HG03060 (cell line): Measurements from ENCODE around the gene MIA3.
"Not testable (repeated sequence)": the region's sequence is repeated elsewhere in the genome, so short reads cannot be mapped to it uniquely, and the experiment has no call there.

Source experiments
- ATAC-seq: cut with Tn5 transposase; IDR thresholded peaks from one replicate; pipeline ENCODE4 v1.9.1; 2021; ENCODE audit warnings: low read depth, moderate number of reproducible peaks; ENCODE audit not compliant: unreplicated experiment

The MIA3 gene, protein sequence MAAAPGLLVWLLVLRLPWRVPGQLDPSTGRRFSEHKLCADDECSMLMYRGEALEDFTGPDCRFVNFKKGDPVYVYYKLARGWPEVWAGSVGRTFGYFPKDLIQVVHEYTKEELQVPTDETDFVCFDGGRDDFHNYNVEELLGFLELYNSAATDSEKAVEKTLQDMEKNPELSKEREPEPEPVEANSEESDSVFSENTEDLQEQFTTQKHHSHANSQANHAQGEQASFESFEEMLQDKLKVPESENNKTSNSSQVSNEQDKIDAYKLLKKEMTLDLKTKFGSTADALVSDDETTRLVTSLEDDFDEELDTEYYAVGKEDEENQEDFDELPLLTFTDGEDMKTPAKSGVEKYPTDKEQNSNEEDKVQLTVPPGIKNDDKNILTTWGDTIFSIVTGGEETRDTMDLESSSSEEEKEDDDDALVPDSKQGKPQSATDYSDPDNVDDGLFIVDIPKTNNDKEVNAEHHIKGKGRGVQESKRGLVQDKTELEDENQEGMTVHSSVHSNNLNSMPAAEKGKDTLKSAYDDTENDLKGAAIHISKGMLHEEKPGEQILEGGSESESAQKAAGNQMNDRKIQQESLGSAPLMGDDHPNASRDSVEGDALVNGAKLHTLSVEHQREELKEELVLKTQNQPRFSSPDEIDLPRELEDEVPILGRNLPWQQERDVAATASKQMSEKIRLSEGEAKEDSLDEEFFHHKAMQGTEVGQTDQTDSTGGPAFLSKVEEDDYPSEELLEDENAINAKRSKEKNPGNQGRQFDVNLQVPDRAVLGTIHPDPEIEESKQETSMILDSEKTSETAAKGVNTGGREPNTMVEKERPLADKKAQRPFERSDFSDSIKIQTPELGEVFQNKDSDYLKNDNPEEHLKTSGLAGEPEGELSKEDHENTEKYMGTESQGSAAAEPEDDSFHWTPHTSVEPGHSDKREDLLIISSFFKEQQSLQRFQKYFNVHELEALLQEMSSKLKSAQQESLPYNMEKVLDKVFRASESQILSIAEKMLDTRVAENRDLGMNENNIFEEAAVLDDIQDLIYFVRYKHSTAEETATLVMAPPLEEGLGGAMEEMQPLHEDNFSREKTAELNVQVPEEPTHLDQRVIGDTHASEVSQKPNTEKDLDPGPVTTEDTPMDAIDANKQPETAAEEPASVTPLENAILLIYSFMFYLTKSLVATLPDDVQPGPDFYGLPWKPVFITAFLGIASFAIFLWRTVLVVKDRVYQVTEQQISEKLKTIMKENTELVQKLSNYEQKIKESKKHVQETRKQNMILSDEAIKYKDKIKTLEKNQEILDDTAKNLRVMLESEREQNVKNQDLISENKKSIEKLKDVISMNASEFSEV (N-terminal part only)

DNA sequence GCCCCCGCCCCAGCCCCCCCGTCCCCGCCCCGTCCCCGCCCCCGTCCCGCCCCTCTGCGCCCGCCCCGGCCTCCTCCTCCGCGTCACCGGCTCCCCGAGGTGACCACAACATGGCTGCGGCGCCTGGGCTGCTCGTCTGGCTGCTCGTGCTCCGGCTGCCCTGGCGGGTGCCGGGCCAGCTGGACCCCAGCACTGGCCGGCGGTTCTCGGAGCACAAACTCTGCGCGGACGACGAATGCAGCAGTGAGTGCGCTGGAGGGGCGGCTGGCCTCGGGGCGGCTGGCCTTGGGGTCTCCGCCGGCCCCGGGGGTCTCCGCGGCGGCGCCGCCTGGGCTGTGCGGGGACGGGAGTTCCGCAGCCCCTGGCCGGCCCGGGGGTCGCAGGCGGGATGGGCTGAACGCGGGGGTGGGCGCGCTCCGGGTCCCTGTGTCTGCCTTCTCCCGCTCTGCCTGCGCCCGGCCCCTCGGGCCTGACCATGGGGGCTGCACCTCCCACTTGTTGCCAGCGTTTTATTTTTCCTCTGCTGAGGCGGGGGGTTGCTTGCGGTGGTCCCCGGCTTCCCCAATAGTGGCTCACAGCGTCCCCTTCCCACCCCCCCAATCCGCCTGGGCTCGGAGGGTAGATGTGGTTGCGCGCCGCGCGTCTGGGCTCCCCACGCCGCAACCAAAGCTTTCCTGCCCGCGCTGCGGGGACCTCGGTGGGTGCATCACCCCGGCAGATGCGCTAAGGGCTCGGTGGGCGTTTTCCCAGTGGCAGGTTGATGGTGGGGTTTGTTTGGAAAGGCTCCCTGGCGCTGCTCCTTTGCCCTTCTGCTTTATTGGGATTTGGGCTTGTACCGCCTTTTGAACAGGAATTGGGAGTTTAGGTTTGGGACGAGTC is at the start of gene MIA3:
Gene MIA3, plus strand, starts transcription at position 97 of the 879 bp plus-strand sequence. Its CDS starts 14 bp downstream, at position 111.
- ATAC-seq: peak; percentile 17

DNA sequence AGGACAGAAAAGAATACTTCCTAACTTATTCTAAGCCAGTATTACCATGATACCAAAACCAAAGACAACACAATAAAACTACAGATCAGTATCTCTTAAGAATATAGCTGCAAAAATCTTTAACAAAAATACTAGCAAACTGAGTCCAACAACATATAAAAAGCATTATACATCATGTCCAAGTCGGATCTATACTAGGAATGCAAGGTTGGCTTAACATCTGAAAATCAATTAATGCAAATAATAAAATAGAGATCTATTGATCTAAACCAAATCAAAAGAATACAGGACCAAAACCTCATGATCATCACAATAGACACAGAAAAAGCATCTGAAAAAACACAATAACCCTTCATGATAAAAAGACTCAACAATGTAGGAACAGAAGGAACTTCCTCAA is 47.1 kb upstream of the MIA3 start:
- no peak for ATAC-seq

DNA sequence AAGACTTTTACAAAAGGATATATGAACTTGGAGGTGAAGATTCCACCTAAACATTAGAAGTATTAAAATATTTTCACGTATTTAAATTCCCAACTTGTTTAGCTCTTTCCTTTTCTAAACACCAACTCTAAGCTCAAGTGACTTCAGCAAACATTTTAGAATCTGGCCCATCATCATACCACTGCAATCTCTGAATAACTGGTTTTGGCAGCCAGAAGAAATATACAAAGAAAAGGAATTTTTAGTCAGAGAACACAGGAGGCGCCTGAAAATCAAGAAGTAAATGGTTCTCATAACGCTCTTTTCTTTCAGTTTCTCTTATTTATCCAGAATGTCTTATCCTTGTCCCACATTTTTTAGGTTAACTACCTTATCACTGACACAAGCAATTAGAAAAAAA is 38.6 kb upstream of the MIA3 start:
- no peak for ATAC-seq

DNA sequence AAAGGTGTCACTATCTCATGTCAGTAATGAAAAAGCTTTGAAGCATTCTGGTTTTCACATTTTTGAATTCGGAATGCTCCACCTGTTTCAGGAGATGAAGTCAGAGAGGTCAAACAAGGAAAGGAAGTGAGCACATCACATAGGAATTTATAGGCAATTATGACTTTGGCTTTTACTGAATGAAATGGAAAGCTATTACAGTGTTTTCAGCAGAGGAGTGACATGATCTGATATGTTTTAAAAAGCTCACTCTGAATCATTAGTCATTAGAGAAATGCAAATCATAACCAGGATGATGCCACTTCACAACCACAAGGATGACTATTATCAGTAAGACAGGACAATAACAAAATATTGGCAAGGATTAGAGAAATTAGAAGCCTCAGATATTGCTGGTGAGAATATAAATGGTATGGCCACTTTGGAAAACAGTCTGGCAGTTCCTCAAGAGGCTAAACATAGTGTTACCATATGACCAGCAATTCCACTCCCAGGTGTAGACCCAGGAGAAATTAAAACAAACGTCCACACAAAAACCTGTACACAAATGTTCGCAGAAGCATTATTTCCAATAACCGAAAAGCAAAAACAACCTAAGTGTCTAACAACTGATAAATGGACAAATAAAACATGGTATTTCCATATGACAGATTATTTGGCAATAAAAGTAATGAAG is 35.7 kb upstream of the MIA3 start:
- ATAC-seq: peak; percentile 71

DNA sequence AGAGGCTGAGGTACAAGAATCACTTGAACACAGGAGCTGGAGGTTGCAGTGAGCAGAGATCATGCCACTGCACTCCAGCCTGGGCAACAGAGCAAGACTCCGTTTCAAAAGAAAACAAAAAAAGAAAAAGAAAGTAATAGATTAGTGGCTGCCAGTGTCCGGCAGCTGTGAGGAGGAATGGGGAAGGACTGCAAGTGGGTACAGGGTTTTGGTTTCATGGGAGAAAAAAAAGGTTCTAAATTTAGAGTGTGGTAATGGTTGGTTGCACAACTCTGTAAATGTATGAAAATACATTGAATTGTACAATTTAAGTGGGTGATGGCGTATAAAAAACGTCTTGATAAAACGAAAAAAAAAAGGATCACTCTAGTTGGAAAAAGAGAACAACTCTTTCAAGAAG is 34.8 kb upstream of the MIA3 start:
- ATAC-seq: peak; percentile 64

DNA sequence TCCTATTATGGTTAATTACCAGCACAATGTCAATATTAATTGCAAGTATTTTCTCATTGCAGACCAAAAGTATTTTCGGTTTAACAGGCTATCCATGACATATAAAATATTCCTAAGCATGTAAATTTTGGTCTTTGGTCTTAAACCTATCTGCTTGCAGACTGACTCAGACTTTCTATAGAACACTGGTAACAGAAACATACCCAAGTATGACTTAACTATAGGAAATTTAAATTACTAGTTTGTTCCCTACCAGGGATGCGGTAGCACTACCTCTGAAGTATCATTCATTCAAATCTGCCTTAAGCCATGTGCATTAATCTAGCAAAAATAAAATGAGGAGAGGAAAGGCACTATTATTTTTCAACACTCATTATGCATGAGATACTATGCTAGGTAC is 31.1 kb upstream of the MIA3 start:
- ATAC-seq: no peak

DNA sequence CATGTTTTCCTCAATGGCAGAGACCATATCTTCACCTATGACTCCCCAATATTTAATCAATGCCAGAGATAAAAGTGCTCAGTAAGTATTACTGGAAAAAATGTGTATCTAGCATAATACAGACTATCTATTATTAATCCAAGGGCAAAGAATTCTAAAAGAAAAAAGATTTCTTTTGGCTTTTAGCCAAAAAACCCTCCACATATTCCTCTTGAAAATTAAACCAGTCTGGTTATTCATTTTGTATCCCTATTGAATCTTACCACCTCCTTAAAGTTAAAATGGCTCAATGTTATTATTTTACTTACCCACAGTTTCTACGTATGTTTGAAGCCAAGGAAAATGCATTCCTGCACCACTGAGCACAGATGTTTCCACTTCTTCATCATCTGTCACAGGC is 29.8 kb upstream of the MIA3 start:
- ATAC-seq: no peak

GRCh38 chr1:222589462-222590302 is 28.2 kb upstream of the MIA3 start, which contains the start of gene TAF1A:
TAF1A (minus strand) TSS chr1:222589933.
- ATAC-seq: peak; percentile 87

DNA sequence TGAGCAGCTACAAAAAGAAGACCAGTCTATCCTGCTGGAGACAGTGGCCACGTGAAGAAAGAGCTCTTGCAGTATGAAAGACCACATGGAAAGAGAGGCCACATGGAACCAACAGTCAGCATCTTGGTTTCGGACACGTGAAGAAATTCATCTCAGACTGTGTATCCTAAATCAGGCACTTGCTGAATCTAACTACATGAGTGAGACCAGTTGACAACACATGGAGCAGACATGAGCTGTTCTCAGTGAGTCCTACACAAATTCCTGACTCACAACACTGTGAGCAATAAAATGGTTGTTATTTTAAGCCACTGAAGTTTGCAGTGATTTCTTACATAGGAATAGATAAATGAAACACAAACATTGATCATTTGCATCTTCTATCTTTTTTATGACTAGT is 25.7 kb upstream of the MIA3 start:
- ATAC-seq: no peak

GRCh38 chr1:222594789-222595188 is 23.1 kb upstream of the MIA3 start:
- no peak for ATAC-seq

DNA sequence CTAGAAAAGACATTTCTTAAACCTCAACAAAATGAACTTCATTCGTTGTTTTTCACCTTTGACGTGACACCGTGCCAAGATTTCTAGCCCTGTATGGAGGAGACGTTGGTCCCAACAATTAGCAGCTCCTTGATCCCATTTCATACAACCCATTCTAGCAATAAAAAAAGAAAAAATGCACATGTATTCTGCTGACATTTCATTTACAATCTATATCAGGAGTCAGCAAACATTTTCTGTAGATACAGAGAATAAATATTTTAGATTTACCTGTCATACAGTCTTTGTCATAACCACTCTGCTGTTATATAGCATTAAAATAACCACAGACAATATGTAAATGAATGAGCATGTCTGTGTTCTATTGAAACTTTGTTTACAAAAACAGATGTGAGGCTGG is 21.2 kb upstream of the MIA3 start:
- ATAC-seq: no peak

DNA sequence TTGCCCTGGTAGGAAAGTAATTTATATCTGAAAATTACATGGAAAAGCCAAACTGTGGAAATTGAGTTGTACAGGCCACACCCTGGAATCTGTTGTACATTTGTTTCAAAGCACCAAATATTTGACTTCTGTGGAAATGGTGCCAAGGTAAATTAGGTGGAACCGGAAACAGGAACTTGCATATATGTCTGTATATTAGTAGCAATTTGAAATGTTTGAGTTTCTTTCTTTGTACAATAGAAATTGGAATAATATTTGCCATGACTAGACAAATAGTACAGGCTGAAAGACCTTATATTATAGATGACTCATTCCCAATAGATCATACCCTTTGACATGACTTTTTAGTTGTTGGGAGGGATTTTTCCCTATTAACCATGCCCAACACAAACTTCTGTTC is 17.6 kb upstream of the MIA3 start:
- no peak for ATAC-seq

- no peak for ATAC-seq
Observed at GRCh38 chr1:222601257-222601656, 16.6 kb upstream of the MIA3 start.

DNA sequence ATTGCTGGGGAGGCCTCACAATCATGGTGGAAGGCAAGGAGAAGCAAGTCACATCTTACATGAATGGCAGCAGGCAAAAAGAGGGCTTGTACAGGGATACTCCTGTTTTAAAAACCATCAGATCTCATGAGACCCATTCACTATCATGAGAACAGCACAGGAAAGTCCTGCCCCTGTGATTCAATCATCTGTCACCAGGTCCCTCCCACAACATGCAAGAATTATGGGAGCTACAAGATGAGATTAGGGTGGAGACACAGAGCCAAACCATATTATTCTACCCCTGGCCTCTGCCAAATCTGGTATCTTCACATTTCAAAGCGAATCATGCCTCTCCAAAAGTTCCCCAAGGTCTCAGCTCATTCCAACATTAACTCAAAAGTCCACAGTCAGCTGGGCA is 11.1 kb upstream of the MIA3 start:
- ATAC-seq: no peak

DNA sequence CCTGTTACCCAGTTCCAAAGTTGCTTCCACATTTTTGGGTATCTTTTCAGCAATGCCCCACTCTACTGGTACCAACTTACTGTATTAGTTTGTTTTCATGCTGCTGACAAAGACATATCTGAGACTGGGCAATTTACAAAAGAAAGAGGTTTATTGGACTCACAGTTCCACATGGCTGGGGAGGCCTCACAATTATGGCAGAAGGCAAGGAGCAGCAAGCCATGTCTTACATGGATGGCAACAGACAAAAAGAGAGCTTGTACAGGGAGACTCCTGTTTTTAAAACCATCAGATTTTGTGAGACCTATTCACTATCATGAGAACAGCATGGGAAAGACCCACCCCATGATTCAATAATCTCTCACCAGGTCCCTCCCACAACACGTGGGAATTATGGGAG is 8.8 kb upstream of the MIA3 start:
- not testable (repeated sequence) for ATAC-seq

DNA sequence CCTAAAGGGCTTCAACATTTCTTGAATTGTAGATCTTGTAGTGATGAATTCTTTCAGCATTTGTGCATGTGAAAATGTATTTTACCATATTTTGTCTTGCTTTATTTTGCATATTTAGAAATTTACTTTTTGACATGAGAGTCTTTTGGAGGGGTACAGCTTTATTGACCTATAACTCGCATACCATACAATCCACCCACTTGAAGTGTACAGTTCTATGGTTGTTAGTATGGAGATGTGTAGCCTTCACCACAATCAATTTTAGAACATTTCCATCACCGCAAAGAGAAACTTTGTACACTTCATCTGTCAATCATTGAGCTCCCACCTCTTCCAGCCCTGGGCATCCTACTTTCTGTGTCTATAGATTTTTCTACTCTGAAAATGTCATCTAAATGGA is 7.2 kb upstream of the MIA3 start:
- ATAC-seq: no peak

- no peak for ATAC-seq
Observed at GRCh38 chr1:222613627-222614026, 4.3 kb upstream of the MIA3 start.

DNA sequence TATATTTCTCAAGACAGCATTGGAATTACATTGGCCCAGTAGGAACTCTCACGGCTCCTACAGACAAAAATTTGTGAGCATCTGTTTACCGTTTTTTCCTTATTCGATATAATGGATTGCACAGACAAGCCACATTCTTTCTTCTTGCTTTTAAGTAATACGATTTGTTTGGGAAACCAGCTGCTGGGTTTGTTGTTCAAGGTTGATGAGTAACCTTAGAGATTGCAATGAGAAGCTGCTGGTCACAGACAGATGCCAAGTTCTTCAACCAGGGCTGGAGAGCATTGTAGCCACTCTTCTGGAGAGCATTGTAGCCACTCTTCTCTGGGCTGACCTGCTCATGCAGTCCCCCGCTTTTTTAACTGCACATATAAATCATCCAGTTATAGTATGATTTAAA is 1.4 kb upstream of the MIA3 start:
- no peak for ATAC-seq
